GM12878 (cell line): ENCODE measurements around the gene AP3M1. TPM values are rescaled to one million over a fixed set of nuclear protein-coding genes. Genes with fewer than 3 reads are reported as not detected.
A peak's percentile ranks its signal among the peaks of the same experiment; 100 is the strongest.

ENCODE experiments used
- ATAC-seq: fragments of 200-7000 bp; cut with Tn5 transposase; 3 replicates; pipeline ENCODE4 v1.9.1; 2020; ENCODE audit warnings: mild to moderate bottlenecking, moderate library complexity
- BruUV-seq: library from RNA; stranded (reverse); fragments of 400-500 nt; replicated peaks from 2 replicates; lab custom pipeline; 2021; lab: Mats Ljungman, UMichigan
- CTCF ChIA-PET: fragments of 300-600 bp; sonication (Branson Sonifier 250); formaldehyde crosslinking; extraction: SDS; loops from one replicate; lab custom pipeline; 2021; ENCODE audit warnings: inconsistent platforms; lab: Yijun Ruan, JAX
- POLR2A ChIA-PET: fragments of 350-600 bp; formaldehyde crosslinking; extraction: SDS; loops from one replicate; lab custom pipeline; 2021; ENCODE audit warnings: inconsistent platforms; lab: Charles Lee
- RAD21 ChIA-PET: fragments of 300-600 bp; sonication (Branson Sonifier 250); formaldehyde crosslinking; loops from one replicate; lab custom pipeline; 2023; ENCODE audit warnings: antibody characterized with exemption; ENCODE audit not compliant: unreplicated experiment; lab: Charles Lee
- SMC1A ChIA-PET: fragments of 300-600 bp; sonication (Branson Sonifier 250); formaldehyde crosslinking; loops from one replicate; lab custom pipeline; 2023; ENCODE audit not compliant: unreplicated experiment, uncharacterized antibody; lab: Charles Lee
- DNase-seq: peaks from one replicate; pipeline ENCODE4 v3.0.0-alpha.2; 2011; ENCODE audit warnings: low read depth, low spot score
- FAIRE-seq: peaks from 3 replicates; lab custom pipeline; 2011; peaks lifted over from hg19 to GRCh38; lab: Jason Lieb, UNC
- H2AFZ ChIP-seq: 2 replicates; pipeline ENCODE4 v1.6.0; 2011; ENCODE audit warnings: low read depth, low read length, control low read depth; ENCODE audit not compliant: control insufficient read depth
- H3K27ac ChIP-seq: 2 replicates; pipeline ENCODE4 v1.5.1; 2011; ENCODE audit warnings: control low read depth; ENCODE audit not compliant: control insufficient read depth, insufficient read depth
- H3K27me3 ChIP-seq, 2 experiments: replicated peaks in 1 of 2; 2 replicates each; pipeline versions ENCODE4 v1.6.0 to v1.6.1; 2011; ENCODE audit warnings: low read length in 1 of 2; ENCODE audit not compliant: control insufficient read depth in 2 of 2, insufficient read depth in 2 of 2
- H3K36me3 ChIP-seq, 2 experiments: 2 replicates each; pipeline ENCODE4 v1.5.1; 2011; ENCODE audit warnings: low read length in 1 of 2; ENCODE audit not compliant: control insufficient read depth in 2 of 2, insufficient read depth in 2 of 2
- H3K4me1 ChIP-seq: 2 replicates; pipeline ENCODE4 v1.6.1; 2011; ENCODE audit warnings: mild to moderate bottlenecking, low read length, moderate library complexity, mixed read lengths; ENCODE audit not compliant: control insufficient read depth, insufficient read depth
- H3K4me2 ChIP-seq: 2 replicates; pipeline ENCODE4 v1.6.0; 2011; ENCODE audit warnings: control low read depth; ENCODE audit not compliant: control insufficient read depth, insufficient read depth
- H3K4me3 ChIP-seq: fragments of 200-600 bp; sonication (generic); 2 replicates; pipeline ENCODE4 v1.5.1; 2016
- H3K79me2 ChIP-seq: 2 replicates; pipeline ENCODE4 v1.6.0; 2011; ENCODE audit warnings: low read length; ENCODE audit not compliant: control insufficient read depth, insufficient read depth
- H3K9ac ChIP-seq: 2 replicates; pipeline ENCODE4 v1.8.0; 2011; ENCODE audit warnings: low read length, control low read depth, mixed read lengths; ENCODE audit not compliant: control insufficient read depth, insufficient read depth
- H3K9me3 ChIP-seq: replicated peaks from 3 replicates; pipeline ENCODE4 v1.5.1; 2011; ENCODE audit warnings: mild to moderate bottlenecking, low read length; ENCODE audit not compliant: control insufficient read depth, insufficient read depth
- H4K20me1 ChIP-seq: 2 replicates; pipeline ENCODE4 v1.6.0; 2011; ENCODE audit not compliant: control insufficient read depth, insufficient read depth
- BRCA1 ChIP-seq: IDR thresholded peaks from 2 replicates; pipeline ENCODE4 v1.6.1; 2011; ENCODE audit warnings: low read depth, low read length, improper control_type of control experiment
- GATAD2B ChIP-seq: fragments of 450-650 bp; conservative IDR thresholded peaks from 2 replicates; pipeline ENCODE4 v1.6.1; 2017; ENCODE audit warnings: low read depth, mild to moderate bottlenecking, moderate library complexity
- KAT2A ChIP-seq: conservative IDR thresholded peaks from 2 replicates; pipeline ENCODE4 v1.6.1; 2011; ENCODE audit warnings: low read depth, low read length; ENCODE audit not compliant: control insufficient read depth
- KDM1A ChIP-seq: fragments of 200-600 bp; sonication (generic); IDR thresholded peaks from 2 replicates; pipeline ENCODE4 v1.6.1; 2016; ENCODE audit warnings: borderline replicate concordance
- POU2F2 ChIP-seq: IDR thresholded peaks from 3 replicates; pipeline ENCODE4 v1.6.1; 2011; ENCODE audit warnings: low read depth, mild to moderate bottlenecking, low read length, borderline replicate concordance
- RBBP5 ChIP-seq: fragments of 200-600 bp; sonication (generic); conservative IDR thresholded peaks from 2 replicates; pipeline ENCODE4 v1.6.1; 2016
- RUNX3 ChIP-seq: IDR thresholded peaks from 2 replicates; pipeline ENCODE4 v1.6.1; 2012; ENCODE audit warnings: low read length, inconsistent platforms
- YY1 ChIP-seq: IDR thresholded peaks from 2 replicates; pipeline ENCODE4 v1.6.1; 2011; ENCODE audit warnings: low read depth, mild to moderate bottlenecking, low read length
- ZBED1 ChIP-seq: IDR thresholded peaks from 2 replicates; pipeline ENCODE4 v1.6.1; 2016; ENCODE audit warnings: borderline replicate concordance
- ZZZ3 ChIP-seq: IDR thresholded peaks from 2 replicates; pipeline ENCODE4 v1.6.1; 2011; ENCODE audit warnings: low read depth; ENCODE audit not compliant: control insufficient read depth, insufficient read length
- WGBS: methylation state at CpG from one replicate; pipeline ENCODE4 v1.1.6; 2016; ENCODE audit warnings: low lambda C conversion rate; ENCODE audit not compliant: insufficient replicate concordance, insufficient coverage; ENCODE audit errors: missing lambda C conversion rate; 5-methylcytosine and 5-hydroxymethylcytosine counted together
- in situ Hi-C: fragments of 300-500 bp; cut with MboI; formaldehyde crosslinking; loops from 9 replicates; pipeline ENCODE4 v1.14.3; 2018; ENCODE audit warnings: mixed read lengths
- intact Hi-C: fragments of 100-400 bp; cut with micrococcal nuclease; formaldehyde crosslinking; loops from one replicate; pipeline ENCODE4 v1.14.2; 2022; ENCODE audit not compliant: unreplicated experiment
- polyA plus RNA-seq, 11 experiments: library from polyadenylated mRNA; depleted of rRNA in 4 of 11; unstranded in 6 of 11; stranded (reverse) in 5 of 11; fragments of >200 nt; fragmentation: Nextera tagmentation in 4 of 11; fragmentation: Illumina TruSeq in 1 of 11; extraction: Ambion mirVana in 4 of 11; extraction: Trizol in 1 of 11; gene quantifications; 1 replicate in 1 of 11; 2 replicates in 10 of 11; pipeline versions ENCODE4 v1.2.1 to v1.2.3, GENCODE V29; 2011 to 2016; ENCODE audit warnings: inconsistent platforms in 2 of 11, missing spikeins in 2 of 11, low read depth in 1 of 11
- total RNA-seq, 4 experiments: library from RNA; depleted of rRNA in 3 of 4; stranded (reverse); fragments of >200 nt in 3 of 4; fragmentation: Illumina TruSeq in 1 of 4; extraction: Trizol in 1 of 4; gene quantifications; 2 replicates each; pipeline versions ENCODE4 v1.2.1 to v1.2.3, GENCODE V29; 2013 to 2021
- TF ChIP-seq, protein P1 (sequence below): IDR thresholded peaks from 2 replicates; pipeline ENCODE4 v1.6.1; 2012; ENCODE audit warnings: low read length, inconsistent platforms
- TF ChIP-seq, protein P2 (sequence below): IDR thresholded peaks from 2 replicates; pipeline ENCODE4 v1.6.1; 2012; ENCODE audit warnings: low read depth, low read length, improper control_type of control experiment
- TF ChIP-seq, protein P3 (sequence below): fragments of 450-650 bp; IDR thresholded peaks from 2 replicates; pipeline ENCODE4 v1.6.1; 2018; ENCODE audit warnings: borderline replicate concordance, mild to moderate bottlenecking; ENCODE audit not compliant: partially characterized antibody
- TF ChIP-seq, protein P4 (sequence below): IDR thresholded peaks from 2 replicates; pipeline ENCODE4 v1.6.1; 2011; ENCODE audit warnings: borderline replicate concordance, low read depth, mild to moderate bottlenecking, moderate library complexity, mixed read lengths, low read length; ENCODE audit not compliant: insufficient read depth; ENCODE audit errors: extremely low read length
- TF ChIP-seq, protein P5 (sequence below): fragments of 450-650 bp; formaldehyde crosslinking; IDR thresholded peaks from 2 replicates; pipeline ENCODE4 v1.4.0; 2020; ENCODE audit warnings: mild to moderate bottlenecking, moderate library complexity

The AP3M1 gene
- total and polyA plus RNA-seq, 10 of the 15 experiments (the other 5 are each of a cell fraction or from before 2014, with no cell fraction given): 22.1 to 83.4 (median 47.7) TPM

DNA sequence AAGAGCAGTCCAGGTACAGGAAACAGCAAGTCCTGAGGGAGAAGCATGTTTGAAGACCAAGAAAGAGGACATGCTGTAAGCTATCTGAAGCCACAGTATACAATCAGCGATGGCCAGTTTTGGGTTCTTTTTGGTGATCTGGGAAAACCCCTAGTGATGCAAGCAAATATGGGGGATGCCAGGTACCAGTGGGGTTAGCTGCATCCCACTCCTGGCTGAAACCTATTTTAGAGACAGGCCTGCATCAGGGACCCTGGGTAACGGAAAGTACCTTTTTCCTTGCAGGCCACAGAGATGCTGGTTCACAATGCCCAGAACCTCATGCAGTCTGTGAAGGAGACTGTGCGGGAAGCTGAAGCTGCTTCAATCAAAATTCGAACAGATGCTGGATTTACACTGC is 32.9 kb downstream of the AP3M1 start (continued):
- TF ChIP-seq, protein P1, sequence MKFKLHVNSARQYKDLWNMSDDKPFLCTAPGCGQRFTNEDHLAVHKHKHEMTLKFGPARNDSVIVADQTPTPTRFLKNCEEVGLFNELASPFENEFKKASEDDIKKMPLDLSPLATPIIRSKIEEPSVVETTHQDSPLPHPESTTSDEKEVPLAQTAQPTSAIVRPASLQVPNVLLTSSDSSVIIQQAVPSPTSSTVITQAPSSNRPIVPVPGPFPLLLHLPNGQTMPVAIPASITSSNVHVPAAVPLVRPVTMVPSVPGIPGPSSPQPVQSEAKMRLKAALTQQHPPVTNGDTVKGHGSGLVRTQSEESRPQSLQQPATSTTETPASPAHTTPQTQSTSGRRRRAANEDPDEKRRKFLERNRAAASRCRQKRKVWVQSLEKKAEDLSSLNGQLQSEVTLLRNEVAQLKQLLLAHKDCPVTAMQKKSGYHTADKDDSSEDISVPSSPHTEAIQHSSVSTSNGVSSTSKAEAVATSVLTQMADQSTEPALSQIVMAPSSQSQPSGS: 0 out of 2 replicates have a peak, but pooled peaks have one; percentile 10
- TF ChIP-seq RUNX3: peak; percentile 67
- TF ChIP-seq, protein P2, sequence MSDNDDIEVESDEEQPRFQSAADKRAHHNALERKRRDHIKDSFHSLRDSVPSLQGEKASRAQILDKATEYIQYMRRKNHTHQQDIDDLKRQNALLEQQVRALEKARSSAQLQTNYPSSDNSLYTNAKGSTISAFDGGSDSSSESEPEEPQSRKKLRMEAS: no peak

DNA sequence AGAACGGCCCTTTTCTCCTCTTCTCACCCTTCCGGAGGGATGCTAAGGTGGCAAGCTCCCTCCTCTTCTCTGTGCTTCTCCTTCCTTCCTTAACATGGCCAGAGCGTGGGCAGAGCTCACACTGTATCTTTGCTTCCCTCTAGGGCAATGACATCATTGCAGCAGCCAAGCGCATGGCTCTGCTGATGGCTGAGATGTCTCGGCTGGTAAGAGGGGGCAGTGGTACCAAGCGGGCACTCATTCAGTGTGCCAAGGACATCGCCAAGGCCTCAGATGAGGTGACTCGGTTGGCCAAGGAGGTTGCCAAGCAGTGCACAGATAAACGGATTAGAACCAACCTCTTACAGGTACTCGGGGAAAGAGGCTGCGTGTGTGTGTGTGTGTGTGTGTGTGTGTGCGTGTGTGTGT is 36.6 kb downstream of the AP3M1 start:
- peaks cover 10% of the 10 kb centered on the region for H3K4me1 ChIP-seq
- peaks cover 8 to 31% of the 10 kb centered on the region in 2 experiments for H3K36me3 ChIP-seq
- no peak overlapping the region for H3K4me3 ChIP-seq
- H3K4me2 ChIP-seq: no peak overlapping the region
- H3K9ac ChIP-seq: no peak overlapping the region
- in situ Hi-C loops: no loop called here
- SMC1A ChIA-PET: interaction anchor here (1.1 kb wide), 1 partner anchor 10 kb away, joined by 3 read pairs; no protein-coding TSS in a partner anchor
- 92% methylated on average over 8 of the region's 12 CpGs for WGBS
- H3K79me2 ChIP-seq: no peaks in the 10 kb centered on the region
- peaks cover 3% of the 10 kb centered on the region; the same call in 1 of the 2 replicates for H4K20me1 ChIP-seq
- no TSS peak for BruUV-seq
- POLR2A ChIA-PET: no interaction called here
- no peak overlapping the region for H3K27ac ChIP-seq
- CTCF ChIA-PET: interaction anchor here (0.6 to 1.9 kb wide), 5 partner anchors 9 to 170 kb away, joined by 3 to 5 read pairs (median 3); no protein-coding TSS in a partner anchor
- intact Hi-C loops: no loop called here
- no peaks in the 10 kb centered on the region for H3K9me3 ChIP-seq
- RAD21 ChIA-PET: no interaction called here
- FAIRE-seq (no peak), DNase-seq (no peak), ATAC-seq (no peak)
- no peaks in the 10 kb centered on the region for H3K27me3 ChIP-seq
- H2AFZ ChIP-seq: no peak overlapping the region
- no peak for TF ChIP-seq KDM1A
- TF ChIP-seq ZZZ3: no peak
- no peak for TF ChIP-seq YY1
- TF ChIP-seq POU2F2: no peak
- TF ChIP-seq GATAD2B: no peak
- TF ChIP-seq, protein P3, sequence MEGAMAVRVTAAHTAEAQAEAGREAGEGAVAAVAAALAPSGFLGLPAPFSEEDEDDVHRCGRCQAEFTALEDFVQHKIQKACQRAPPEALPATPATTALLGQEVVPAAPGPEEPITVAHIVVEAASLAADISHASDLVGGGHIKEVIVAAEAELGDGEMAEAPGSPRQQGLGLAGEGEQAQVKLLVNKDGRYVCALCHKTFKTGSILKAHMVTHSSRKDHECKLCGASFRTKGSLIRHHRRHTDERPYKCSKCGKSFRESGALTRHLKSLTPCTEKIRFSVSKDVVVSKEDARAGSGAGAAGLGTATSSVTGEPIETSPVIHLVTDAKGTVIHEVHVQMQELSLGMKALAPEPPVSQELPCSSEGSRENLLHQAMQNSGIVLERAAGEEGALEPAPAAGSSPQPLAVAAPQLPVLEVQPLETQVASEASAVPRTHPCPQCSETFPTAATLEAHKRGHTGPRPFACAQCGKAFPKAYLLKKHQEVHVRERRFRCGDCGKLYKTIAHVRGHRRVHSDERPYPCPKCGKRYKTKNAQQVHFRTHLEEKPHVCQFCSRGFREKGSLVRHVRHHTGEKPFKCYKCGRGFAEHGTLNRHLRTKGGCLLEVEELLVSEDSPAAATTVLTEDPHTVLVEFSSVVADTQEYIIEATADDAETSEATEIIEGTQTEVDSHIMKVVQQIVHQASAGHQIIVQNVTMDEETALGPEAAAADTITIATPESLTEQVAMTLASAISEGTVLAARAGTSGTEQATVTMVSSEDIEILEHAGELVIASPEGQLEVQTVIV: no peak
- no peak for TF ChIP-seq RBBP5
- TF ChIP-seq KAT2A: no peak
- TF ChIP-seq, protein P4, sequence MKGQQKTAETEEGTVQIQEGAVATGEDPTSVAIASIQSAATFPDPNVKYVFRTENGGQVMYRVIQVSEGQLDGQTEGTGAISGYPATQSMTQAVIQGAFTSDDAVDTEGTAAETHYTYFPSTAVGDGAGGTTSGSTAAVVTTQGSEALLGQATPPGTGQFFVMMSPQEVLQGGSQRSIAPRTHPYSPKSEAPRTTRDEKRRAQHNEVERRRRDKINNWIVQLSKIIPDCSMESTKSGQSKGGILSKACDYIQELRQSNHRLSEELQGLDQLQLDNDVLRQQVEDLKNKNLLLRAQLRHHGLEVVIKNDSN: no peak
- TF ChIP-seq, protein P5, sequence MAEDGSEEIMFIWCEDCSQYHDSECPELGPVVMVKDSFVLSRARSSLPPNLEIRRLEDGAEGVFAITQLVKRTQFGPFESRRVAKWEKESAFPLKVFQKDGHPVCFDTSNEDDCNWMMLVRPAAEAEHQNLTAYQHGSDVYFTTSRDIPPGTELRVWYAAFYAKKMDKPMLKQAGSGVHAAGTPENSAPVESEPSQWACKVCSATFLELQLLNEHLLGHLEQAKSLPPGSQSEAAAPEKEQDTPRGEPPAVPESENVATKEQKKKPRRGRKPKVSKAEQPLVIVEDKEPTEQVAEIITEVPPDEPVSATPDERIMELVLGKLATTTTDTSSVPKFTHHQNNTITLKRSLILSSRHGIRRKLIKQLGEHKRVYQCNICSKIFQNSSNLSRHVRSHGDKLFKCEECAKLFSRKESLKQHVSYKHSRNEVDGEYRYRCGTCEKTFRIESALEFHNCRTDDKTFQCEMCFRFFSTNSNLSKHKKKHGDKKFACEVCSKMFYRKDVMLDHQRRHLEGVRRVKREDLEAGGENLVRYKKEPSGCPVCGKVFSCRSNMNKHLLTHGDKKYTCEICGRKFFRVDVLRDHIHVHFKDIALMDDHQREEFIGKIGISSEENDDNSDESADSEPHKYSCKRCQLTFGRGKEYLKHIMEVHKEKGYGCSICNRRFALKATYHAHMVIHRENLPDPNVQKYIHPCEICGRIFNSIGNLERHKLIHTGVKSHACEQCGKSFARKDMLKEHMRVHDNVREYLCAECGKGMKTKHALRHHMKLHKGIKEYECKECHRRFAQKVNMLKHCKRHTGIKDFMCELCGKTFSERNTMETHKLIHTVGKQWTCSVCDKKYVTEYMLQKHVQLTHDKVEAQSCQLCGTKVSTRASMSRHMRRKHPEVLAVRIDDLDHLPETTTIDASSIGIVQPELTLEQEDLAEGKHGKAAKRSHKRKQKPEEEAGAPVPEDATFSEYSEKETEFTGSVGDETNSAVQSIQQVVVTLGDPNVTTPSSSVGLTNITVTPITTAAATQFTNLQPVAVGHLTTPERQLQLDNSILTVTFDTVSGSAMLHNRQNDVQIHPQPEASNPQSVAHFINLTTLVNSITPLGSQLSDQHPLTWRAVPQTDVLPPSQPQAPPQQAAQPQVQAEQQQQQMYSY: no peak
- no peak for TF ChIP-seq BRCA1
- no peak for TF ChIP-seq ZBED1
